H54 (cell line): ENCODE data around the gene TAX1BP1.

ENCODE experiments used
- DNase-seq: peaks from one replicate; pipeline ENCODE4 v3.0.0; 2011; ENCODE audit warnings: low spot score, mixed read lengths; ENCODE audit not compliant: insufficient read length
- FAIRE-seq: peaks from 3 replicates; lab custom pipeline; 2011; peaks lifted over from hg19 to GRCh38; lab: Jason Lieb, UNC
- POLR2A ChIP-seq: IDR thresholded peaks from 2 replicates; pipeline ENCODE4 v1.6.1; 2011; ENCODE audit warnings: low read depth, mild to moderate bottlenecking, low read length

TAX1BP1 gene

GRCh38 chr7:27746978-27747377, 7.0 kb downstream of the TAX1BP1 start:
- no peak for TF ChIP-seq POLR2A
- DNase-seq (no peak), FAIRE-seq (peak; percentile 93)

GRCh38 chr7:27747589-27748368, 7.8 kb downstream of the TAX1BP1 start:
- DNase-seq (no peak), FAIRE-seq (peak; percentile 81)
- no peak for TF ChIP-seq POLR2A

- no peak for TF ChIP-seq POLR2A
Measured at GRCh38 chr7:27750316-27750715, 10.4 kb downstream of the TAX1BP1 start.

GRCh38 chr7:27751888-27752660, 12.1 kb downstream of the TAX1BP1 start:
- DNase-seq (no peak), FAIRE-seq (peak; percentile 78)
- TF ChIP-seq POLR2A: no peak

More at GRCh38 chr7:27750316-27750715, 10.4 kb downstream of the TAX1BP1 start:
- FAIRE-seq: peak; percentile 95
- DNase-seq: no peak

- DNase-seq: no peak
- TF ChIP-seq POLR2A: no peak
- peak; percentile 98 for FAIRE-seq
Measured at GRCh38 chr7:27753863-27754262, 13.9 kb downstream of the TAX1BP1 start.

- FAIRE-seq (no peak), DNase-seq (no peak)
- TF ChIP-seq POLR2A: no peak
Measured at GRCh38 chr7:27756298-27756697, 16.3 kb downstream of the TAX1BP1 start.

- DNase-seq (no peak), FAIRE-seq (no peak)
- no peak for TF ChIP-seq POLR2A
Measured at GRCh38 chr7:27759491-27759890, 19.5 kb downstream of the TAX1BP1 start.

- no peak for TF ChIP-seq POLR2A
- DNase-seq (no peak), FAIRE-seq (no peak)
Measured at GRCh38 chr7:27762062-27762461, 22.1 kb downstream of the TAX1BP1 start.

- DNase-seq (no peak), FAIRE-seq (peak; percentile 96)
- no peak for TF ChIP-seq POLR2A
Measured at GRCh38 chr7:27763983-27764508, 24.1 kb downstream of the TAX1BP1 start.

- peak; percentile 77 for FAIRE-seq
- DNase-seq: no peak
- no peak for TF ChIP-seq POLR2A
Measured at GRCh38 chr7:27765841-27766240, 25.9 kb downstream of the TAX1BP1 start.

- DNase-seq (no peak), FAIRE-seq (peak; percentile 81)
- TF ChIP-seq POLR2A: no peak
Measured at GRCh38 chr7:27767374-27767773, 27.4 kb downstream of the TAX1BP1 start.

GRCh38 chr7:27771111-27771510, 31.1 kb downstream of the TAX1BP1 start:
- DNase-seq (no peak), FAIRE-seq (peak; percentile 83)
- TF ChIP-seq POLR2A: no peak

- no peak for TF ChIP-seq POLR2A
- FAIRE-seq (peak; percentile 94), DNase-seq (no peak)
Measured at GRCh38 chr7:27774717-27775328, 34.9 kb downstream of the TAX1BP1 start.

- DNase-seq (no peak), FAIRE-seq (no peak)
- TF ChIP-seq POLR2A: no peak
Measured at GRCh38 chr7:27775782-27776181, 35.8 kb downstream of the TAX1BP1 start.
